GM19043 (cell line): ENCODE results near the gene SERPINE1.
"Not testable (repeated sequence)": the region's sequence is repeated elsewhere in the genome, so short reads cannot be mapped to it uniquely, and the experiment has no call there.

Experiments
- ATAC-seq: cut with Tn5 transposase; IDR thresholded peaks from one replicate; pipeline ENCODE4 v1.9.1; 2021; ENCODE audit warnings: low read depth; ENCODE audit not compliant: unreplicated experiment

SERPINE1 gene

GRCh38 chr7:101126651-101127459 lies at the start of gene SERPINE1:
Gene SERPINE1, plus strand, starts transcription at chr7:101127104. Its CDS starts 1,290 bp downstream, at chr7:101128394.
- peak; percentile 52 for ATAC-seq

- ATAC-seq = peak; percentile 53
Observed at GRCh38 chr7:101077303-101078086, 49.4 kb upstream of the SERPINE1 start.

GRCh38 chr7:101081432-101081831 lies 45.5 kb upstream of the SERPINE1 start:
- ATAC-seq = no peak

- ATAC-seq = no peak
Observed at GRCh38 chr7:101084865-101085161, 42.1 kb upstream of the SERPINE1 start.

GRCh38 chr7:101085162-101085964 lies 41.5 kb upstream of the SERPINE1 start, which contains the start of gene TRIM56:
Gene TRIM56, plus strand, starts transcription at chr7:101085481. Its CDS starts 1,832 bp downstream, at chr7:101087313.
- peak; percentile 88 for ATAC-seq

- no peak for ATAC-seq
Observed at GRCh38 chr7:101087334-101088068, 39.4 kb upstream of the SERPINE1 start.

GRCh38 chr7:101088069-101088425 lies 38.9 kb upstream of the SERPINE1 start:
- no peak for ATAC-seq

- no peak for ATAC-seq
Observed at GRCh38 chr7:101088858-101089529, 37.9 kb upstream of the SERPINE1 start.

- no peak for ATAC-seq
Observed at GRCh38 chr7:101089876-101090275, 37.0 kb upstream of the SERPINE1 start.

GRCh38 chr7:101092266-101092905 lies 34.5 kb upstream of the SERPINE1 start:
- ATAC-seq = not testable (repeated sequence)

GRCh38 chr7:101093906-101094305 lies 33.0 kb upstream of the SERPINE1 start:
- no peak for ATAC-seq

GRCh38 chr7:101094376-101094775 lies 32.5 kb upstream of the SERPINE1 start:
- ATAC-seq = no peak

GRCh38 chr7:101094791-101095375 lies 32.0 kb upstream of the SERPINE1 start:
- ATAC-seq = no peak

- ATAC-seq = no peak
Observed at GRCh38 chr7:101096331-101096956, 30.5 kb upstream of the SERPINE1 start.

GRCh38 chr7:101096957-101097347 lies 30.0 kb upstream of the SERPINE1 start:
- ATAC-seq = no peak

- no peak for ATAC-seq
Observed at GRCh38 chr7:101097561-101097960, 29.3 kb upstream of the SERPINE1 start.

- no peak for ATAC-seq
Observed at GRCh38 chr7:101099969-101100781, 26.7 kb upstream of the SERPINE1 start.
